Stimulated activated naive B cell treated with anti-CD40 and anti-IgM and Interleukin-4, amounts not matched to agents 10 μg/mL and 1 μg/mL and 100 μg/mL, for 72 hours (primary cell): Measurements from ENCODE around the gene HNF1B.

Experiments used
- ATAC-seq, 2 donors: fragments of 150-1000 bp; cut with Tn5 transposase; replicated peaks; 2 replicates each; pipeline ENCODE4 v1.10.0; 2021; ENCODE audit warnings: moderate library complexity in 1 of 2
- DNase-seq: peaks from one replicate; pipeline ENCODE4 v3.0.0; 2021
- H3K27ac Mint-ChIP-seq: one replicate; pipeline ENCODE4 v1.8.0; 2022; ENCODE audit warnings: mild to moderate bottlenecking, mixed read lengths
- H3K27me3 Mint-ChIP-seq, 2 donors: one replicate each; pipeline ENCODE4 v1.8.0; 2022; ENCODE audit warnings: mixed read lengths in 2 of 2
- H3K36me3 Mint-ChIP-seq, 2 donors: one replicate each; pipeline ENCODE4 v1.8.0; 2022; ENCODE audit warnings: mixed read lengths in 2 of 2, mild to moderate bottlenecking in 1 of 2
- H3K4me1 Mint-ChIP-seq, 2 donors: one replicate each; pipeline ENCODE4 v1.8.0; 2022; ENCODE audit warnings: mixed read lengths in 2 of 2, mild to moderate bottlenecking in 1 of 2
- H3K4me3 Mint-ChIP-seq, 2 donors: one replicate each; pipeline ENCODE4 v1.8.0; 2022; ENCODE audit warnings: mild to moderate bottlenecking in 2 of 2, mixed read lengths in 2 of 2, moderate library complexity in 1 of 2
- H3K9me3 Mint-ChIP-seq, 2 donors: one replicate each; pipeline ENCODE4 v1.8.0; 2022; ENCODE audit warnings: mixed read lengths in 2 of 2, mild to moderate bottlenecking in 1 of 2

HNF1B gene

GRCh38 chr17:37750768-37751475, 6.1 kb upstream of the HNF1B start:
- no peak overlapping the region for H3K27ac Mint-ChIP-seq
- H3K4me1 Mint-ChIP-seq, result peaks cover 29 to 53% of the 10 kb centered on the region in 2 donors
- ATAC-seq, result peak; percentile 74 to 83
- no peak for DNase-seq
- no peaks in the 10 kb centered on the region for H3K9me3 Mint-ChIP-seq
- H3K27me3 Mint-ChIP-seq, result peaks cover 28 to 31% of the 10 kb centered on the region in 2 donors
- no peak overlapping the region for H3K4me3 Mint-ChIP-seq
- peaks cover 14 to 19% of the 10 kb centered on the region in 2 donors for H3K36me3 Mint-ChIP-seq

- Mint-ChIP-seq H3K27me3 (peaks cover 28 to 30% of the 10 kb centered on the region in 2 donors), H3K4me3 (no peak overlapping the region), H3K27ac (no peak overlapping the region)
Observed at GRCh38 chr17:37750292-37750691, 5.4 kb upstream of the HNF1B start.

GRCh38 chr17:37747222-37747621, 2.4 kb upstream of the HNF1B start:
- DNase-seq (no peak), ATAC-seq (no peak)
- H3K9me3 Mint-ChIP-seq, result no peaks in the 10 kb centered on the region
- no peak overlapping the region for H3K27ac Mint-ChIP-seq
- H3K27me3 Mint-ChIP-seq, result peaks cover 32 to 35% of the 10 kb centered on the region in 2 donors
- peaks cover 34 to 69% of the 10 kb centered on the region in 2 donors for H3K4me1 Mint-ChIP-seq
- H3K4me3 Mint-ChIP-seq, result peak overlapping the region in 1 of 2 donors; percentile 23
- peaks cover 18 to 26% of the 10 kb centered on the region in 2 donors for H3K36me3 Mint-ChIP-seq

More at GRCh38 chr17:37750292-37750691, 5.4 kb upstream of the HNF1B start:
- DNase-seq, result no peak
- no peaks in the 10 kb centered on the region for H3K9me3 Mint-ChIP-seq
- peaks cover 31 to 55% of the 10 kb centered on the region in 2 donors for H3K4me1 Mint-ChIP-seq
- ATAC-seq, result no peak
- peaks cover 14 to 20% of the 10 kb centered on the region in 2 donors for H3K36me3 Mint-ChIP-seq

- DNase-seq (no peak), ATAC-seq (no peak)
- Mint-ChIP-seq H3K4me1 (peaks cover 28 to 70% of the 10 kb centered on the region in 2 donors), H3K9me3 (no peaks in the 10 kb centered on the region), H3K27ac (no peak overlapping the region), H3K27me3 (peaks cover 32 to 38% of the 10 kb centered on the region in 2 donors), H3K36me3 (peaks cover 18 to 26% of the 10 kb centered on the region in 2 donors), H3K4me3 (peak overlapping the region; percentile 85 to 98)
Observed at GRCh38 chr17:37746617-37747016, 1.8 kb upstream of the HNF1B start.

DNA sequence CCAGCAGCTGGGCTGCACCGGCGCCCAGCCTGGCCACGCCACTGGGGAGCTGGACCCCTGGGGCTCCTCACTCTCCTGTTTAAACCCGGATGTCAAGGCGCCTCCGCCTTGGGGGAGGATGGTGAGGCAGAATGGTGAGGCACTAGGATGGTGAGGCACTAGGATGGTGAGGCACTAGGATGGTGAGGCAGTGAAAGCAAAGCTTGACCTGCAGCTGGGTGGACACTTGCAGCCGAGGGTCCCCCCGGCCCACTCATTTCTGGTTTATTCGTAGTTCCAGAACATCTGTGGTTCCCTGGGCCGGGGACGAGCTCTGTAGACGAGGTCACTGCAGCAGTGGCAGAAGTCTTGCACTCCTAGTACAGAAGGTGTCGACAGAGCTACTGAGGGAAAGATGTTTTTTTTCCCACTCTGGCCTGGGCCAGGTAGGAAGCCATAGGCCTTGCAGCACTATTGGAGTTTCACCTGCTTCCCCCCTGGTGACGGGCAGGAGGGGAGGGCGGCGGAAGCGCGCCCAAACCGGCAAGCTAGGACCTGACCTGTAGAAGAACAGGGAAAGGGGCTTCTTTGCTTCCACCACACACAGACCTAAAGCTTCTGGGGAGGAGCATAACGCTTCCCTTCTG, 1.1 kb upstream of the HNF1B start:
- peaks cover 32 to 38% of the 10 kb centered on the region in 2 donors for H3K27me3 Mint-ChIP-seq
- peak in 1 of 2 donors; percentile 4 for ATAC-seq

DNA sequence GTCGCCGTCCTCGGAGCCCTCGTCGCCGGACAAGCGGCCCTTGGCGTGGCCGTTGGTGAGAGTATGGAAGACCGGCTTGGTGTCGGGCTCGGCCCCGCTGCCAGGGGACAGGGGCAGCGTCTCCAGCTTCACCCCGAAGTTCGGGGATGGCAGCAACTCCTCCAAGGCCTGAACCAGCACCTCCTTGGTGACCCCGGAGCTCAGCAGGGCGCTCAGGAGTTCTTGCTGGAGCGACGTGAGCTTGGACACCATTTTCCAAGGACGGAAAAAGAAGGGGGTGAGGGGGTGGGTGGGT, 279 bp downstream of the HNF1B start:
- peak in 1 of 2 donors; percentile 3 for ATAC-seq
- peak overlapping the region; percentile 99 for H3K27ac Mint-ChIP-seq

More for the DNA sequence above, 1.1 kb upstream of the HNF1B start:
- no peak for DNase-seq
- Mint-ChIP-seq H3K4me3 (peak overlapping the region; percentile 85 to 98), H3K9me3 (no peaks in the 10 kb centered on the region), H3K27ac (peak overlapping the region; percentile 99), H3K4me1 (peaks cover 27 to 69% of the 10 kb centered on the region in 2 donors), H3K36me3 (peaks cover 18 to 26% of the 10 kb centered on the region in 2 donors)

GRCh38 chr17:37743875-37744632, 805 bp downstream of the HNF1B start:
- DNase-seq, result no peak
- peaks cover 26 to 63% of the 10 kb centered on the region in 2 donors for H3K4me1 Mint-ChIP-seq
- H3K27me3 Mint-ChIP-seq, result peaks cover 44 to 50% of the 10 kb centered on the region in 2 donors
- peak overlapping the region; percentile 99 for H3K27ac Mint-ChIP-seq
- H3K4me3 Mint-ChIP-seq, result peak overlapping the region; percentile 85 to 98
- no peaks in the 10 kb centered on the region for H3K9me3 Mint-ChIP-seq
- peaks cover 22 to 34% of the 10 kb centered on the region in 2 donors for H3K36me3 Mint-ChIP-seq
- ATAC-seq, result peak; percentile 23 to 29

More for the DNA sequence above, 279 bp downstream of the HNF1B start:
- H3K36me3 Mint-ChIP-seq, result peaks cover 18 to 29% of the 10 kb centered on the region in 2 donors
- H3K4me1 Mint-ChIP-seq, result peaks cover 26 to 63% of the 10 kb centered on the region in 2 donors
- peaks cover 39 to 45% of the 10 kb centered on the region in 2 donors for H3K27me3 Mint-ChIP-seq
- H3K4me3 Mint-ChIP-seq, result peak overlapping the region; percentile 85 to 98
- DNase-seq, result no peak
- H3K9me3 Mint-ChIP-seq, result no peaks in the 10 kb centered on the region

GRCh38 chr17:37743612-37743874, 1.3 kb downstream of the HNF1B start:
- ATAC-seq, result peak; percentile 7 to 14
- Mint-ChIP-seq H3K4me3 (peak overlapping the region; percentile 85 to 98), H3K9me3 (no peaks in the 10 kb centered on the region), H3K27me3 (peaks cover 46 to 52% of the 10 kb centered on the region in 2 donors), H3K4me1 (peaks cover 24 to 66% of the 10 kb centered on the region in 2 donors), H3K27ac (peak overlapping the region; percentile 87), H3K36me3 (peaks cover 28 to 36% of the 10 kb centered on the region in 2 donors)
- no peak for DNase-seq

DNA sequence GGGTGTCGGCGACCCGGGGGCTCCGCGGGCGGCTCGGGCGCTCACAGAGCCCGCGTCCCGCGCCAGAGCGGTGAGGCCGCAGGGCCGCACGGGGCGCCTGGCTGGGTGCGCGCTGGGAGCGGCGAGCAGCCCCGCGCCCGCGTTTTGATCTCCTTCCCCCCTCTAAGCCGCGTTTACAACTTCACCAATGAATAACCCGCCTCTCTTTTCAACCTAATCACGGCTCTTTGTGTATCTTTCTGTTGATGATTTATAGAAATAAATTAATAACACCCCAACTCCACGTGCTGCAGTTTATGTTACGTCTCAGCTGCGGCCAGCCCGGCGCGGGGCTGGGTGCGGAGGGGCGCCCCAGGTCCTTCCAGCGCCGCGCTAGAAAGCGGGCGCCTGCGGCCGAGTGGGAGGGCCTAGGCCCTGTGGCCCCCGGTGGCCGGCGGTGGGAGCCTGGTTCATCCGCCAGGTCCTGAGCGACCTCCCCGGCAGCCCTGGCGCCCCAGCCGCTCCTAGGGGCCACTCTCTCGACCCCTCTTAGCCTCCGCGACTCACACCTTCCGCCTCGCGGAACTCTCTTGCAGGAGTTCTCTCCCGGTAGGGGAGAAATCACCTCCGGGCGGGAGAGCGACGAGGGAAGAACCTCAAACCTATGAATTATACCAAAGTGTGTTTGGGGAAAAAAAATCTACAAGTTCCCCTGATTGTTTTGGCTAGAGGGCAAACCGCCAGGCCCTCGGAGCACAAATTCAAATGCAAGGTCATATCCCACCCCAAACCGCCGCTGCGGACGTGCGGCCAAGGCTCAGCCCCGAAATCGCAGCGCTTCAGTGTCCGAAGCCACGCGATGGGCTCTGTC, 1.9 kb downstream of the HNF1B start:
- peaks cover 47 to 52% of the 10 kb centered on the region in 2 donors for H3K27me3 Mint-ChIP-seq
- peak; percentile 3 to 19 for ATAC-seq
- H3K36me3 Mint-ChIP-seq, result peaks cover 31 to 40% of the 10 kb centered on the region in 2 donors
- H3K27ac Mint-ChIP-seq, result peak overlapping the region; percentile 87
- no peak for DNase-seq
- H3K4me1 Mint-ChIP-seq, result peaks cover 27 to 70% of the 10 kb centered on the region in 2 donors
- no peaks in the 10 kb centered on the region for H3K9me3 Mint-ChIP-seq
- H3K4me3 Mint-ChIP-seq, result peak overlapping the region; percentile 85 to 98

GRCh38 chr17:37742116-37742761, 2.6 kb downstream of the HNF1B start:
- H3K36me3 Mint-ChIP-seq, result peaks cover 28 to 36% of the 10 kb centered on the region in 2 donors
- H3K27me3 Mint-ChIP-seq, result peaks cover 41 to 50% of the 10 kb centered on the region in 2 donors
- ATAC-seq (no peak), DNase-seq (no peak)
- H3K4me3 Mint-ChIP-seq, result peak overlapping the region; percentile 83 to 85
- no peaks in the 10 kb centered on the region for H3K9me3 Mint-ChIP-seq
- H3K4me1 Mint-ChIP-seq, result peaks cover 24 to 63% of the 10 kb centered on the region in 2 donors
- H3K27ac Mint-ChIP-seq, result peak overlapping the region; percentile 89

DNA sequence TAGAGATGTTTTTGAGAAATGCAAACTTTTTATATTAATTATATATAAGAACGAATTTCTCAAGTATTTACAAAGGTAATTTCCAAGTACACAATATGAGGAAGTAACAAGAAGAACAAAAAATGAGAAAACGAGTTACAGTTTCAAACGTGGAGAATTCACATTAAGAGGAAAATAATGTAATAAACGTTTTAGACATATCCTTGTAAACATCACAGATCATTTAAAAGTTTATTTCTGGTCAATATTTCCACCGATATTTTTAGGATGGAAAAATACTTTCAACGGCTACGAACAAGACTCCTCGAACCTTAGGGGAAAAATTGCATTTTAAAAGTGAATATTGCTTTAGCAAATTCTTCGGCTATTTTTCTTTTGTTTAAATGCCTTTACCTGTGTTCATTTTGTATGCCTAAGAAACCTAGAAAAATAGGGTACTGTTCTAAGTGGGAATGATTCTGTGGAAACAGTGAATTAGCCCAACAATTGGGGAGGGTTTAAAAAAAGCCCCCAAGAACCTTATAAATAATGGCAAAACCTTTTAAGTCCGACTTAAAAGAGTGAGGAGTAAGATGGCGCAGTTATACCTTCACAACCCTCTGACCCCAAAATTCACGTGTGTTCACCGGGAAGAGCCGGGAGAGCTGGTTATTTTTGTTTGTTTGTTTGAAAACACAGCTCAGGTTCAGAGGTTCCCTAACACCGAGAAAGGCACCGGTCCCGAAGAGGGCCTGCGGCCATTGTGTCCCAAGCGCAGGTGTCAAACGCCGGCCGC, 3.3 kb downstream of the HNF1B start:
- no peaks in the 10 kb centered on the region for H3K9me3 Mint-ChIP-seq
- peaks cover 21 to 63% of the 10 kb centered on the region in 2 donors for H3K4me1 Mint-ChIP-seq
- ATAC-seq, result no peak
- DNase-seq, result no peak
- peak overlapping the region; percentile 83 to 85 for H3K4me3 Mint-ChIP-seq
- peaks cover 31 to 37% of the 10 kb centered on the region in 2 donors for H3K36me3 Mint-ChIP-seq
- peaks cover 35 to 50% of the 10 kb centered on the region in 2 donors for H3K27me3 Mint-ChIP-seq
- no peak overlapping the region for H3K27ac Mint-ChIP-seq

DNA sequence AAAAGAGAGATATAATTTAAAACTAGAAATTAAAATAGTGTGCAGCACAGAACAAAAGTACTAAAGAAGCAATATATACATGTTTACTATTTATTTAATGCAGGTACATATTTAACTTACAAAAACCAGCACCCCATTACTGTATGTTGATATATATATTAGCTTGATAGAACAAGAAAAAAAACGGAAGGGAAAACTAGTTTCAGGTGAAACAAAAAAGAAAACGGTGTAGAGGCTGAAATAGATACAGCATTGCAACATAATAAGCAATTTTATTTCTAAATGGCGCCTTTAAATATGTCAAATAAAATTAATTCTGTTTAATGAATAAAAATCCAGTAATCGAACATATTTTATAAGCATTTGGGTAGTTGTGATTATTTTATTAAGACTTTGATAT, 3.9 kb downstream of the HNF1B start:
- peaks cover 39 to 53% of the 10 kb centered on the region in 2 donors for H3K27me3 Mint-ChIP-seq
- no peak overlapping the region for H3K27ac Mint-ChIP-seq

GRCh38 chr17:37737971-37738370, 6.9 kb downstream of the HNF1B start:
- Mint-ChIP-seq H3K27me3 (peaks cover 32 to 48% of the 10 kb centered on the region in 2 donors), H3K9me3 (no peaks in the 10 kb centered on the region), H3K4me1 (peaks cover 15 to 44% of the 10 kb centered on the region in 2 donors), H3K36me3 (peaks cover 44% of the 10 kb centered on the region in 2 donors), H3K27ac (peak overlapping the region; percentile 1), H3K4me3 (no peak overlapping the region)
- no peak for DNase-seq
- no peak for ATAC-seq

More for the DNA sequence above, 3.9 kb downstream of the HNF1B start:
- peaks cover 35 to 41% of the 10 kb centered on the region in 2 donors for H3K36me3 Mint-ChIP-seq
- H3K4me3 Mint-ChIP-seq, result peak overlapping the region in 1 of 2 donors; percentile 25
- ATAC-seq, result no peak
- H3K9me3 Mint-ChIP-seq, result no peaks in the 10 kb centered on the region
- peaks cover 26 to 65% of the 10 kb centered on the region in 2 donors for H3K4me1 Mint-ChIP-seq
- no peak for DNase-seq
